GM21360 (cell line): Measurements from ENCODE around the gene BBLN.
"Not testable (repeated sequence)": the region's sequence is repeated elsewhere in the genome, so short reads cannot be mapped to it uniquely, and the experiment has no call there.

Experiments
- ATAC-seq: cut with Tn5 transposase; IDR thresholded peaks from one replicate; pipeline ENCODE4 v1.9.1; 2021; ENCODE audit warnings: mild to moderate bottlenecking, moderate library complexity; ENCODE audit not compliant: unreplicated experiment

BBLN gene

DNA sequence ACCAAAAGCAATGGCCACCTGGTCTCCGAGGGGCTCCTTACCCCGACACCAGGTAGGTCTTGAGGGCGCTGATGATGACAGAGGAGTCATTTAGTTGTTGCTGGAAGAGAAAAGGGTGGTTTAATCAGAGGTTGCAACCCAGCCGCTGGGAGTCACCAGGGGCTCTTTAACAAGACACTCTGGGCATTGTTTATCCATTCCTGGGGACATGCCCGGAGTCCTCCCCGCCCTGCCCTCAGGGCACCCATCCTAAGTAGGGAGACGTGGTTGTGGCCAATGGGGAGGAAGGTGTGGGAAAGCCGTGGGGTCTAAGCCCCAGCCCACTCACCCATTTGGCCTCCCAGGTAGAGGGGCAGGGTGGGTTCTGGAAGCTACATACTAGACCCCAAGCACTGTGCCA is 35.6 kb upstream of the BBLN start:
- no peak for ATAC-seq

GRCh38 chr9:128124873-128125579 is 35.0 kb upstream of the BBLN start:
- ATAC-seq, result no peak

DNA sequence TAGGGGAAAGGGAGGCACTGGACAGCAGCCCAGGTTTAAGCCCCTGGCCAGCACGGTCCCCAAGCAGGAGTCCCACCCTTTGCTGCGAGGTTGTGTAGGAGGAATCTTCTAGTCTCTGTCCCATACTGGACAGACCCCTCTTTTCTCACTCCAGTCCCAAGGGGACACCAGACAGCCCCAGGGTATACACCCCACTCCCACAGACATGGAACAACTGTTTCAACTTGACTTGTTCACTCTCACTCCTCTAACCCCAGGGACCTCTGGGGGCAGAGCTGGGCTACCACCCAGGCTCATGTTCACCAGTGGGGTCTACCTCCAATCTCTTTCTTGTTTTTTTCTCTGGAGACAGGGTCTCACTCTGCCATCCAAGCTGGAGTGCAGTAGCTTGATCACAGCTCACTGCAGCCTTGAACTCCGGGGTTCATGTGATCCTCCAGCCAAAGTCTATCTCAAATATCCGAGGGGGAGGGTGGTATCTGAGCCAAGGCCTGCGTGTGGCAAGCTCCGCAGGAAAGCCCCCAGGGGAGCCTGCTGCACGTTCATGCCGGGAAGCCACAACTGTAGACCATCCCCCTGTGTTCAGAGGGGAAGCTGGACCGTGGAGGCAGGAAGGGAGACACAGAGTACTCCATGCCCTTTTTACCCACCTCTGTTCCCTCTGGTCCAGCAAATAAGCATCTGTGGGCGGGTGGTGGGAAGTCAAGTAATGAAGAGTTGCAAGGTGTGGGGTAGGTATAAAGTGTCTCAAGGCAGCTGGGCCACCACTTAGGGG is 34.3 kb upstream of the BBLN start:
- no peak for ATAC-seq

GRCh38 chr9:128127568-128127989 is 32.5 kb upstream of the BBLN start, which contains the start of gene PTGES2:
Gene PTGES2 (minus strand): TSS chr9:128127729. CDS start chr9:128127717, 12 bp downstream.
- peak; percentile 46 for ATAC-seq

DNA sequence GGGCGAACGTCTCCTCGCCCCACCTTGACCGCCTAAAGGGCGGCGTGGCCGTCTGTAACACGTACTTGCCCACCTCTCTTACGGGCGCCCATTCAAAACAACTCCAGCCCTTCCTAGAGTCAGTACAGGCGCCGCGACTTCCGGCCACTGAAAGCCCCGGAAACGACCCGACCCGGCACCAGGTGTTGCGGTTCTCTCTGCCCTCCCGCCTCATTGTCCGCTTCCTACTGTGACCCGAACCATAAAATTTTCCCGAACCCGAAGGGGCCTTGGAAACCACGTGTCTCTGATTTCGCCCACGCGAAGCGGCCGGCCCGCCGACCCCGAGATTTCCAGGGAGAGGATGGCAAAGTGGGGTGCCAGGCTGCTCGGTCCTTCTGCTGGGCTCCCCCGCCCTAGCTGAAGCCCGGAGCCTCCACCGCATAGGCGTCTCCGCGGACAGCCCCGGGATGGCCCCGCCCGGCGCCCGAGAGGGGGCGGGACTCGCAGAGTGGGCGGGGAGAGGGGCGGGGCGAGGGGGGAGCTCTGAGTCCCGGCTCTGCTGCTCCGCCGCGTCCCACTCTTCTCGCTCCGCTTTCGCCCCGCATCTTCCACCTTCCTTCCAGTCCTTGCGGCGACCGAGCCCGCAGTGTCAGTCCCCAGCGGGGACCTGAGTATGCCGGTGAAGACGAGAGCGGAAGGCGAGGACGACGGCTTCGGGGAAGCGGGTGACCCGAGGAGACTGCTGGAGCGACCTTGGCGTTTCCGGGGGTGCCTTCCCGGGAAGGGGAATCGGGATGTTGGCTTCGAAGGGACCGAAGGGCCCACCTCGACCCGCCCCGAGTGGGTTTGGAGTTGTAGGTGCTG is 31.9 kb upstream of the BBLN start:
- ATAC-seq, result peak; percentile 45

- no peak for ATAC-seq
Measured at GRCh38 chr9:128128836-128129590, 31.1 kb upstream of the BBLN start.

GRCh38 chr9:128129976-128130590 is 30.0 kb upstream of the BBLN start:
- not testable (repeated sequence) for ATAC-seq

GRCh38 chr9:128130651-128131050 is 29.4 kb upstream of the BBLN start:
- not testable (repeated sequence) for ATAC-seq

DNA sequence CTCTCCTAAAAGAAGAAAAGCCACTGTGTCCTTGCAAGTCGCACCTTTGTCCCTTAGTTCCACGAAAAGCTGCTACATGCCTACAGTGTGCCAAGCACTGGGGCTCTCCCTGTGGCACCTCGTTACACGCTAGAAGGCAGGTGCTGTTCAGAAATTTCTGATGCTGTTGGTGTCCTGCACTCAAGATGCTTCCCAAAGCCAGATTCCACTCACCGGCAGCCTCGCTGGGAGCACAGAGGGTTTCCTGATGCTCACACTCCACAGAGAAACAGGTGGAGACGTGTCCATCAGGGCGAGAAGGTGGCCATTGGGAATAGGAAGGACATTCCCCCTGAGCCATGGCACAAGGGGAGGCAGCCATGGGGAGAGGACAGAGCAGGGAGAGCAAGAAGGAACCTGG is 28.7 kb upstream of the BBLN start:
- not testable (repeated sequence) for ATAC-seq

GRCh38 chr9:128132139-128132538 is 27.9 kb upstream of the BBLN start:
- not testable (repeated sequence) for ATAC-seq

DNA sequence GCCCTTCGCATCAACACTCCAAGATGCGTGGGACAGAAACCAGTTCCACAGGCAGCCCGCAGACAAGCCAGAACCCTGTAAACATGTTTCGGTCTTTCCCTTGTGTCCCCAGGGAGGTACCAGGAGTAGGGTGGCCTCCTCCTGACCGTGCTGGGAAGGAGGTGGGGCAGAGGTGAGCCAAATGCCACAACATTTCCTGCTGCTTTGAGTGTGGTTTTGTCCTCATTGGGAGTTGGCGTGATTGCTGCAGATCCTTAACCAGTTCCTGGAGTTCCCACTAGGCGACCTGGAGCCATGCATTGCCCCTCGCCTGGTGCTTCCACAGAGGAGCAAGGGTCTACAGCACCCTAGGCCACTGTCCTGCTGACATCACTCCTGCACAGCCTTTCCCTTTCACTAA is 24.5 kb upstream of the BBLN start:
- ATAC-seq, result not testable (repeated sequence)

GRCh38 chr9:128136816-128137793 is 23.0 kb upstream of the BBLN start:
- no peak for ATAC-seq

DNA sequence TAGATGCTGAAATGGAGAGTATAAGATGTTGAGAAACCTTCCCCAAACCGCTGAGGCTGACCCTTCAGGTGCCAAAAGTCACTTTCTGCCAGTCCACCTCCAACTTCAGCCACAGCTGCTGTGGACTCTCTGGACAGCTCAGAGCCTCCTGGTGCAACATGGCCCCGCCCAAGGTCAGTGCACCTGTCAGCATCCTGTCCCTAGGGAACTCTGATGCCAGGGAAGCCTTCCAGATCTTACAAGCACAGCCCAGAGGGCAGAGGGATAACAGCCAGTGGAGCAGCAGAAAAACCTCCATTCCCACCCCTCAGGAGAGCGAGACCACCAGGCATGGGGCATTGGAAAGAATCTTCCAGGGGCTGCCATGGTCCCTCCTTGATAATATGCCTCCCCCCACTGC is 22.1 kb upstream of the BBLN start:
- ATAC-seq, result no peak

- no peak for ATAC-seq
Measured at GRCh38 chr9:128139621-128140020, 20.4 kb upstream of the BBLN start.

- no peak for ATAC-seq
Measured at GRCh38 chr9:128141604-128142003, 18.5 kb upstream of the BBLN start.

DNA sequence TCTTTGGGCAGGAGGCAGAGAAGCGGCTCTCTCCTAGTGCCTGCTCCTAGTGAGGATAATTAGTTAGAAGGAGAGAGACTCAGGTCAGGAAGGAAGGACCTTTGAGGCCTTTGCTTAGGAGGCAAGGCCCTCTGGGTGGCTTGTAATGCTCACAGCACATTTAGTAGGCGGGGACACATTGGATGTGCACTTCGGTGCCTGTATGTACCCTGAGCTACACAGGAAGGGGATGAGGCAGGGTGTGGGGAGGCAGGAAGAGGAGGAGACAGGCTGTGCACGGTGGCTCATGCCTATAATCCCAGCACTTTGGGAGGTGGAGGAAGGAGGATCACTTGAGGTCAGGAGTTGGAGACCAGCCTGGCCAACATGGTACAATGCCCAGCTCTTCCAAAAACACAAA is 18.0 kb upstream of the BBLN start:
- ATAC-seq, result no peak

DNA sequence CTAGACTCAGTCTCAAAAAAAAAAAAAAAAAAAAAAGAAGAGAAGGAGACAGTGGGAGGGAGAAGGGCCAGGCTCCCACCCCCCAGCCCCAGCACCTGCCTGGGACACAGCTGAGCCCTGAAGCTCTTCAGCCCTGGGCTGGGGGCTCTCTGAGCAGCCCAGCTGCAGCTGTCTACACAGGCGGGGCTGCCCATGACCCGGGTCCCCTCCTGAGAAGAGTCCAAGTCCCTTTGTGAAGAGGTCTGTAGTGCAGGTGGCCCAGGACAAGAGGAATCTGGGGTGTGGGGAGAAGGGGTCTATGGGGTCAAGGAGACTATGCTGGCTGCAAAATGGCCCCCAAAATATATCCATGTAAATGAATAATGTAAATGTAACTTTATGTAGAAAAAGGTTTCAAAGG is 17.5 kb upstream of the BBLN start:
- no peak for ATAC-seq

GRCh38 chr9:128143525-128144238 is 16.4 kb upstream of the BBLN start:
- ATAC-seq, result no peak
